IPS DF 4.7 (cell line): ENCODE data around the gene RIOX2.
"Not testable (repeated sequence)": the region's sequence is repeated elsewhere in the genome, so short reads cannot be mapped to it uniquely, and the experiment has no call there.

Experiments
- DNase-seq: peaks from one replicate; pipeline ENCODE4 v3.0.0-alpha.2; 2013; ENCODE audit warnings: low spot score; ENCODE audit errors: extremely low read depth

Gene RIOX2

GRCh38 chr3:97971679-97972567 is at the start of gene RIOX2:
TSS of gene RIOX2 (minus strand) at chr3:97972431. CDS start at chr3:97967593, 4,838 bp downstream.
- DNase-seq, result no peak

GRCh38 chr3:98020412-98020811 is 48.2 kb upstream of the RIOX2 start:
- DNase-seq, result no peak

GRCh38 chr3:98018301-98018700 is 46.1 kb upstream of the RIOX2 start:
- no peak for DNase-seq

GRCh38 chr3:98014268-98014585 is 42.0 kb upstream of the RIOX2 start:
- no peak for DNase-seq

- DNase-seq, result no peak
These were observed 41.4 kb upstream of the RIOX2 start for GRCh38 chr3:98013411-98014267.

- DNase-seq, result no peak
These were observed 40.7 kb upstream of the RIOX2 start for GRCh38 chr3:98012979-98013378.

- not testable (repeated sequence) for DNase-seq
These were observed 38.7 kb upstream of the RIOX2 start for GRCh38 chr3:98010883-98011449.

- no peak for DNase-seq
These were observed 38.1 kb upstream of the RIOX2 start for GRCh38 chr3:98010194-98010882.

GRCh38 chr3:98008855-98009254 is 36.6 kb upstream of the RIOX2 start:
- no peak for DNase-seq

GRCh38 chr3:98005438-98005837 is 33.2 kb upstream of the RIOX2 start:
- DNase-seq, result no peak

- no peak for DNase-seq
These were observed 32.5 kb upstream of the RIOX2 start for GRCh38 chr3:98004721-98005120.

GRCh38 chr3:98003306-98003969 is 31.2 kb upstream of the RIOX2 start:
- DNase-seq, result no peak

- no peak for DNase-seq
These were observed 30.5 kb upstream of the RIOX2 start for GRCh38 chr3:98002717-98003116.

GRCh38 chr3:97999994-98000393 is 27.8 kb upstream of the RIOX2 start:
- DNase-seq, result no peak

GRCh38 chr3:97999103-97999502 is 26.9 kb upstream of the RIOX2 start:
- DNase-seq, result no peak

GRCh38 chr3:97996988-97997387 is 24.8 kb upstream of the RIOX2 start:
- no peak for DNase-seq

- DNase-seq, result no peak
These were observed 22.2 kb upstream of the RIOX2 start for GRCh38 chr3:97994328-97994945.

- no peak for DNase-seq
These were observed 21.3 kb upstream of the RIOX2 start for GRCh38 chr3:97993526-97993925.

- DNase-seq, result no peak
These were observed 20.4 kb upstream of the RIOX2 start for GRCh38 chr3:97992547-97993173.

GRCh38 chr3:97991293-97991682 is 19.1 kb upstream of the RIOX2 start:
- no peak for DNase-seq
